ENCODE results near the gene MREG. TPM values are rescaled to one million over a fixed set of nuclear protein-coding genes. Genes with fewer than 3 reads are reported as not detected.
"Not testable (repeated sequence)": the region's sequence is repeated elsewhere in the genome, so short reads cannot be mapped to it uniquely, and the experiment has no call there.

Gene MREG
- total RNA-seq, 1 donor from 2014 or later: 0.32 TPM

GRCh38 chr2:215969131-215969841, 44.1 kb downstream of the MREG start:
- intact Hi-C loops (cut with DNase I): no loop called here

GRCh38 chr2:215968499-215968898, 44.9 kb downstream of the MREG start:
- no peak for DNase-seq (ENCODE audit: low spot score)
- intact Hi-C loops (cut with DNase I): no loop called here

More at GRCh38 chr2:215969131-215969841, 44.1 kb downstream of the MREG start:
- no peak for DNase-seq (ENCODE audit: low spot score)

DNA sequence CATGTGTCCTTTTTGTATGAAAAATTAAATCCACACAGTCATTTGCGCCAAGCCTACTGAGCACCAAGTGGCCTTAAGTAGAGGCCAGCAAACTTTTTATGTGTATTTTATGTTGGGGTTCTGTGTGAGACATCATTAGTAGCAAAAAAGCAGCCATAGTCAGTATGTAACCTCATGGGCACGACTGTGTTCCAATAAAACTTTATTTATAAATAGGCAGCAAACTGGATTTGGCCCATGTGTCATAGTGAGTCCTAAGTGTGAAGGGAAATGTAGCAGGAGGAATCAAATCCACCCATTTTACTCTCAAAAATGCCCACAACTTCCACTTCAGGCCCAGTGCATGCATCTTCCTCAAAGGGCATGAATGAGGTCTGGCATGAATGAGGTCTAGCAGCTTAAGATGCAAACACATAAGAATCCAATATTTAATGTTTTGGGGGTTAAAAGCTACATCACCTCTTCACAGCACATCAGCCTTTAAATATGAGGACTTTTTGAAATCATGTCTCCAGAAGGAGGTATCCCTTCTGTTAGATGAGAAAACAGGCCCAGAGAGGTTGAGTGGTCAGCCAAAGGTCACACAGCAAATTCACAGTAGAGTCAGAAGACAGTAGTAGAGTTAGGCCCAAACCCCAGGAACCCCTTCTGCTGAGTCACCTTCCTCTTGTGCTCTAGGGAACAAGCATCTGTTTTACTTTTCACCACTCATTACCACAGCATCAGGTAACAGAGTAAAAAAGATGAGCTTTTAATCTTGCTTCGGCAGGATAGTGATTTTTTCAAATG, 45.6 kb downstream of the MREG start:
- intact Hi-C loops (cut with DNase I): no loop called here
- DNase-seq (ENCODE audit: low spot score): no peak

- intact Hi-C loops (cut with DNase I): no loop called here
- no peak for DNase-seq (ENCODE audit: low spot score)
Observed at GRCh38 chr2:215966951-215967350, 46.4 kb downstream of the MREG start.

- DNase-seq (ENCODE audit: low spot score): no peak
- intact Hi-C loops (cut with DNase I): no loop called here
Observed at GRCh38 chr2:215966274-215966673, 47.1 kb downstream of the MREG start.

GRCh38 chr2:215965532-215966165, 47.7 kb downstream of the MREG start:
- no peak for DNase-seq (ENCODE audit: low spot score)
- intact Hi-C loops (cut with DNase I): no loop called here

DNA sequence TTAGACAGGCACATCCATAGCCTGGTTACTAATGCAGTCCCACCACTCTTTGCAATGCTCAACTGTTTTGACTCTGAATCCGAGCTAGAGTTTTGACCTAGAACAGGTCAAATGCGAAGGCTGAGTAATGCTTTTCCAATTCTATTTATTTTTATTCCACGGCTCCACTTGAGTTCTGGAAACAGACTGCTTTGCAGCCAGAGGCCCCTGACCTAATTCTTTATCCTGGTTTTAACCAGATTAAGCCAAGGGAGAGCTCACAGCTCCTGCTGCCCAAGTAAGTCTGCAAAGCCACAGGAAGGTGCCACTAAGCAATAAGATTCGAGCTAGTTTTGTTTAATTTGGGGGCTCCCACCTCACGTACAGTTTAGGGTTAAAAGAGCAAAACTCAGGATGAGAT, 51.4 kb downstream of the MREG start:
- no peak for DNase-seq (ENCODE audit: low spot score)
- intact Hi-C loops (cut with DNase I): no loop called here

DNA sequence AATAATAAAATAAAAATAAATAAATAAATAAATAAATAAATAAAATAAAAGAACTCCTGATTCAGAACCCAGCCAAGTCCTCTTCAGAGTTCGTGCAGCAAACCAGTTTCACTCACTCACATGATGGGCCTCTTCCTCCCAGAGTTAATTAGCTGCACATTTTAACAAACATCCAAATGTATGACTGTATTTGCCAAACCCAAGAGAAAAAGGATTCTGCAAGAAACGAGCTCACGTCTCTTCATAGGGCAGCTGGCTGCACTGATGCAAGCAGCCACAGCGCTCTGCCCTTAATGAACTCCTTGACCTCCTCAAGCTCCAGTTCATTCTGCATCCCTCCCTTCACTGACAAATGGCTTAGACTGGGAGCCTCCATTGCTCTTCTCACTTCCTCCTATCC, 55.1 kb downstream of the MREG start:
- no peak for DNase-seq (ENCODE audit: low spot score)
- intact Hi-C loops (cut with DNase I): no loop called here

DNA sequence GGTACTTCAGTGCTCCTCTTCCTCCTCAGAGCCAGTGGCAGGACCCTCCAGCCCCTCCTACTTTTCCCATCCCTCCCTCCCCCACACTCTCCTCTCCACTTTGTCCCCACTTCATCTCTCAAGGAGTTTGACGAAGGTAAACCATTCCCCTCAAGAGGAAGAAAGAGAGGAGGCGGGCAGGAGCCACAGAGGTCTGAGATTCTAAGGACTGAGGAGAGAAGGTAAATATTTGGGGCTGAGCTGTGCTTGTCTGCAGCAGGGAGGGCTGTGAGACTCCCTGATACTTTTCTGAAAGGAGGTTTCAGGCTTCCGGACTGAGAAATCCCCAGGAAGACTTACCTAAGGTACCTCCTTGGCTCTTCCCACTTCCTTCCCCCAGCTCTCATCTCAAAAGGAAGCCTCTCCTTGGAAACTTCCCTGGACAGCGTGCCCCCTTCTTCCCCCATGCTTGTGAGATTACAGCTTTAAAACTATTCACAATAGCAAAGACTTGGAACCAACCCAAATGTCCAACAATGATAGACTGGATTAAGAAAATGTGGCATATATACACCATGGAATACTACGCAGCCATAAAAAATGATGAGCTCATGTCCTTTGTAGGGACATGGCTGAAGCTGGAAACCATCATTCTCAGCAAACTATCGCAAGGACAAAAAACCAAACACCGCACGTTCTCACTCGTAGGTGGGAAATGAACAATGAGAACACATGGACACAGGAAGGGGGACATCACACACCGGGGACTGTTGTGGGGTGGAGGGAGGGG, 55.8 kb downstream of the MREG start:
- DNase-seq (ENCODE audit: low spot score); intact Hi-C loops (cut with DNase I): not testable (repeated sequence)

- intact Hi-C loops (cut with DNase I): no loop called here
Observed at GRCh38 chr2:215952860-215953637, 60.3 kb downstream of the MREG start.

DNA sequence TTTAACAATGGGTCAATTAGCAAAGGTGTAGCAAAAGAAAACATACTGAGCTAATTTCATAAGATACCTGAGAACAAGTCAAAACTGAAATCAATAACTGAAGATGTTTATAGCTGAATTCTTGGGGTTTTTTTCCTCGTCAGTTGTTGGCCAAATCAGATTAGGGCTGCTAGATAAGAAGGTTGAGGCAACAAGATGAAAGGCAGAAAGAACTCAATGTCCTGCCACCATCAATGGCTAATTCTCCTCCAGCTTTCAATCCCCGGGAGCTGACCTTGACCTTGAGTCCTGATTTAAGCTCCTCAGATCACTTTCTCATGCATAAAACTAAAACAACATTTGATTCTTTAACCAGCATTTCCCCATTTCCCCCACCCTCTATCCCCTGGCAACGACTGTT, 61.8 kb downstream of the MREG start:
- DNase-seq (ENCODE audit: low spot score): no peak
- intact Hi-C loops (cut with DNase I): no loop called here

More at GRCh38 chr2:215952860-215953637, 60.3 kb downstream of the MREG start:
- no peak for DNase-seq (ENCODE audit: low spot score)

DNA sequence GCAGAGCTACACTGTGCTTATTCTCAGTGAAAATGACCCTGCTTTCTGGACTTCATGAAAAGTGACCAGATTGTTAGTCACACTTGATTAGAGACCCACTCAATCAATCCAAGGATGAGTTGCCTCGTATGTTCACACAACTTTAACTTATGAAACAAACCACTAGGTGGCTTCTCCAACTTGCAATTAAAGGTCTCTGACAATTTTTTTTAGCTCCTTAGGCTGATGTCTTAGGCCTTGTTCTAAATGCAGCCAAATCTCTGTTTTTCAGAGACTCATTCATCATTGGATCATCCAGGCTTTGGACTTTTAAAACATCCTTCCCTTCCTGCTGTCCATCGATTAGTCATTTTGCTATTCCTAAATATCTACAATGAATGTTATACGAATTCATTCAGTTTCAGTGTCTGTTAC, 63.4 kb downstream of the MREG start:
- DNase-seq (ENCODE audit: low spot score): no peak
- intact Hi-C loops (cut with DNase I): no loop called here

DNA sequence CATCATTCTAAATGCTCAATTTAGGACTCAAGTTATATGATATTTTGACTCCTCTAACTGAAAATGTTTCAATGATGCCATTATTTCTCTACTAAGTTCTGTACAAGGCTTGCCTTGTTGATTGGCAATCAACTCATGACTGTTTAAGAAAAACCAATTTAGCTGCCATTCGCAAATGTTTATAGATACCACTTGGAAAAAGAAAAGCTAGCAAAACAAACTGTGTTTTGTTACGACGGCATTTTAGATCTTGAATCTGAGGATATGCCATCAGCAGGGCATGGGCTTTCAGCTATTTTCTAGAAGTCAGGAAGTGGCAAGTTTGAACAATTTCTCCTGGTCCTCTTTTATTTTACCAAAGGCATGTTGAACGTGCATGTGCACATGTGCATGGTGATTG, 65.3 kb downstream of the MREG start:
- intact Hi-C loops (cut with DNase I): no loop called here
- DNase-seq (ENCODE audit: low spot score): no peak

DNA sequence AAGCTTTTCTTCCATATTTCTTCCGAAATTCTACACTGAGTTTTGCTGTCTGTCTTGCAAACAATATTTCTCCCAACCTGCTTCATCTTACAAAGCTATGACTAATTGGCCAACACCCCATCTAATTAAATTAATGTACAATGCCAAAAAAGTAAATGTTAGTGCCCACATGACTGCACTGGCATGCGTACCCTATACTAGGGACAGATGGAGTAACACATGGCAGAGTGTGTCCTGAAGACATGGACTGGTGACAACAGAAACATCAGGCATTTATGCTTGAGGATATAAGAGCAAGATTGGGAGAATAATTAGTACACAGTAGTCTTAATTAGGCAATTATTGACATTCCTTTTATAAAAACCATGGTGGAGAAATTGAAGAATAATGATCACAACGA, 66.8 kb downstream of the MREG start:
- no peak for DNase-seq (ENCODE audit: low spot score)
- intact Hi-C loops (cut with DNase I): no loop called here

- no peak for DNase-seq (ENCODE audit: low spot score)
- intact Hi-C loops (cut with DNase I): no loop called here
Observed at GRCh38 chr2:215942194-215942593, 71.2 kb downstream of the MREG start.

GRCh38 chr2:215941726-215942125, 71.6 kb downstream of the MREG start:
- intact Hi-C loops (cut with DNase I): no loop called here
- no peak for DNase-seq (ENCODE audit: low spot score)

GRCh38 chr2:215940645-215941184, 72.6 kb downstream of the MREG start:
- intact Hi-C loops (cut with DNase I): no loop called here
- no peak for DNase-seq (ENCODE audit: low spot score)

DNA sequence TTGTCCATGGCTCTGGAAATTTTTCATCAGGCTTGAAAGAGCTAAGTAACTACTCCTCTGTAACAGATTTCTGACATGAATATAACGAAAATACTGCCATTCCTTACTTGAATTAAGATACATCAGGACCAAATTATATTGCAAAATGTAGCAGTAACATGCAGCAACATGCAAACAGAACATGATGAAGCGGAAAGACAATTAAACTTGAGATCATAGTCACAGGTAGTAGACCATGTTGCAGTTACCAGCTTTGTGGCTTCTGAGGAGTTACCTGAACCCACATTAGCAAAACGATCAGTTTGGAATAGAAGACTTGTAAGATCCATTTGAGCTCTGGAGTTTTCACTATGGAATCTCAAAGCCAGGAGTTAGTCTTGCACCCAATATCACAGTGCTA, 76.2 kb downstream of the MREG start:
- DNase-seq (ENCODE audit: low spot score): no peak
- intact Hi-C loops (cut with DNase I): no loop called here

GRCh38 chr2:215933151-215933550, 80.2 kb downstream of the MREG start:
- intact Hi-C loops (cut with DNase I): no loop called here
- no peak for DNase-seq (ENCODE audit: low spot score)
